RPMI7951 (cell line): Measurements from ENCODE around the gene PHF21A. TPM values are rescaled to one million over a fixed set of nuclear protein-coding genes. Genes with fewer than 3 reads are reported as not detected.

Experiments used
- DNase-seq: peaks from one replicate; pipeline ENCODE4 v3.0.0-alpha.2; 2012; ENCODE audit warnings: low read depth
- total RNA-seq: library from RNA; depleted of rRNA; stranded (reverse); fragments of >200 nt; shearing (Covaris generic); gene quantifications from 2 replicates; pipeline ENCODE4 v1.2.3, GENCODE V29; 2014

Gene PHF21A
- total RNA-seq, 1 experiment from 2014 or later, result 10.5 TPM

GRCh38 chr11:46075928-46076327 lies 45.3 kb downstream of the PHF21A start:
- DNase-seq, result no peak

- peak; percentile 60 for DNase-seq
These were observed 46.1 kb downstream of the PHF21A start for GRCh38 chr11:46075168-46075567.

GRCh38 chr11:46073632-46074031 lies 47.6 kb downstream of the PHF21A start:
- DNase-seq, result no peak

GRCh38 chr11:46072172-46072964 lies 48.9 kb downstream of the PHF21A start:
- DNase-seq, result no peak

GRCh38 chr11:46071091-46071490 lies 50.2 kb downstream of the PHF21A start:
- no peak for DNase-seq

- DNase-seq, result no peak
These were observed 51.7 kb downstream of the PHF21A start for GRCh38 chr11:46069595-46069994.

- no peak for DNase-seq
These were observed 54.9 kb downstream of the PHF21A start for GRCh38 chr11:46066335-46066734.

GRCh38 chr11:46065681-46066080 lies 55.6 kb downstream of the PHF21A start:
- DNase-seq, result no peak

- DNase-seq, result no peak
These were observed 57.0 kb downstream of the PHF21A start for GRCh38 chr11:46064221-46064620.

- DNase-seq, result no peak
These were observed 58.1 kb downstream of the PHF21A start for GRCh38 chr11:46063138-46063537.

GRCh38 chr11:46060013-46060412 lies 61.2 kb downstream of the PHF21A start:
- DNase-seq, result no peak

GRCh38 chr11:46057489-46057888 lies 63.8 kb downstream of the PHF21A start:
- no peak for DNase-seq

GRCh38 chr11:46055371-46055770 lies 65.9 kb downstream of the PHF21A start:
- peak; percentile 33 for DNase-seq

GRCh38 chr11:46051102-46051501 lies 70.2 kb downstream of the PHF21A start:
- DNase-seq, result no peak

- DNase-seq, result no peak
These were observed 70.6 kb downstream of the PHF21A start for GRCh38 chr11:46050662-46051061.

GRCh38 chr11:46050003-46050461 lies 71.2 kb downstream of the PHF21A start:
- DNase-seq, result peak; percentile 58

GRCh38 chr11:46049325-46049897 lies 71.8 kb downstream of the PHF21A start:
- no peak for DNase-seq

- no peak for DNase-seq
These were observed 73.1 kb downstream of the PHF21A start for GRCh38 chr11:46048198-46048597.

- DNase-seq, result no peak
These were observed 73.7 kb downstream of the PHF21A start for GRCh38 chr11:46047520-46047919.

- DNase-seq, result no peak
These were observed 75.4 kb downstream of the PHF21A start for GRCh38 chr11:46045811-46046210.

- no peak for DNase-seq
These were observed 76.7 kb downstream of the PHF21A start for GRCh38 chr11:46044601-46045000.

- DNase-seq, result peak; percentile 7
These were observed 81.3 kb downstream of the PHF21A start for GRCh38 chr11:46039990-46040389.

GRCh38 chr11:46038529-46038928 lies 82.7 kb downstream of the PHF21A start:
- DNase-seq, result no peak
